CD4-positive, alpha-beta T cell treated with Interleukin-2 at 100 ng/mL for 4 hours (primary cell): ENCODE data around the gene MYO1B.
"Not testable (repeated sequence)": the region's sequence is repeated elsewhere in the genome, so short reads cannot be mapped to it uniquely, and the experiment has no call there.

Experiments
- DNase-seq: peaks from one replicate; pipeline ENCODE4 v3.0.0-alpha.2; 2020; ENCODE audit warnings: low spot score

MYO1B gene

GRCh38 chr2:191405546-191405945, 160.3 kb downstream of the MYO1B start:
- no peak for DNase-seq

DNA sequence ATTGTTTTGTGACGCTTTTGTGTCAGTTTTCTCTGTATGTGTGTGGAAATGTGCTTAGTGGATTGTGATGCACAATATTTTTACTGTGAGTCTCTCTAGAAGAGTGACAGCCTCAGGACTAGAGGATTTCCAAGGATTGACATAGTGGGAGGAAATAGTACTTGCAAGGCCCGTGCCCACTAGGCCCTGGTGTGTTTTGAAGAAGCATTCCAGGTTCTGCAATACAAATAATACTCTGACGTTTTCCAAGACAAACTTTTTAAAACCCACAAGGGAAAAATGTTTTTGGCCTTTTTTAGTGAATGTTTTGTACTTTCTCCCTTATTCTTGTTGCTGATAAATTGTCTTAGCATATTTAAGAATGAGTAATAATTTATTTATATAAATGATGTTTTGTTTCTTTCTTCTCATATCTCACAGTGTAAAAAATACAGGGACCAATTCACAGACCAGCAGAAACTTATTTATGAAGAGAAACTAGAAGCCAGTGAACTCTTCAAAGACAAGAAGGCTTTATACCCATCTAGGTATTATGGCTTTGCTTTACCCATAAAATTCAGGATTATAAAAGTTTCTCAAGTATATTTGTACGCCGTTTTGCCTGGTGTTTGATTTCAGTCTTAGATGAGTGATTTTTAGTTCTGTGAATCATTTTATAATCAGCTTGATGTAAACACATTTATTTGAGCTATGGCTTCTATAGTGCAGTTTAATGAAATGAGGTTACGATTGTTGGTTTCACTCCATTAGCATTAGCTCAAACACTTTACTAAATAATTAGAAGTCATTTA, 165.6 kb downstream of the MYO1B start:
- DNase-seq, result no peak

GRCh38 chr2:191411472-191411871, 166.3 kb downstream of the MYO1B start:
- no peak for DNase-seq

DNA sequence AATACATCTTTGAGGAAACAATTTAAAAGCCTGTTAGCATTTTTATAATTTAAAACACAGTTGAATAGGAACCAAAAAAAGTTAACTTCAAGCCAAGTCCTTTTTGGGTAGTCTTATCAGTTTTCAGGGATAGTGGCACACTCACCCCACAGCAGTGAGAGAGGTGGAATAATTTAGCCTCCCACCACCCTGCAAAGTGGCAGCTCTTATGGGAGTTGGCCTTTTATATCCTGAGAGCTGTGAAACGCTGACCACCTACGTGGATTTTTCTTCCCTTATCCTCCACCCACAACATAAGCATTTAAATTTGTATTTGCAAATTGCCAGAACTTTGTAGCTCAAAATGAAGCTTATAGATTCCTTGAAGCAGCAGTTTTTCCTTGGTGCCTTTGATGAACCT, 167.1 kb downstream of the MYO1B start:
- DNase-seq, result no peak

- no peak for DNase-seq
These were observed 169.9 kb downstream of the MYO1B start for GRCh38 chr2:191415101-191415500.

DNA sequence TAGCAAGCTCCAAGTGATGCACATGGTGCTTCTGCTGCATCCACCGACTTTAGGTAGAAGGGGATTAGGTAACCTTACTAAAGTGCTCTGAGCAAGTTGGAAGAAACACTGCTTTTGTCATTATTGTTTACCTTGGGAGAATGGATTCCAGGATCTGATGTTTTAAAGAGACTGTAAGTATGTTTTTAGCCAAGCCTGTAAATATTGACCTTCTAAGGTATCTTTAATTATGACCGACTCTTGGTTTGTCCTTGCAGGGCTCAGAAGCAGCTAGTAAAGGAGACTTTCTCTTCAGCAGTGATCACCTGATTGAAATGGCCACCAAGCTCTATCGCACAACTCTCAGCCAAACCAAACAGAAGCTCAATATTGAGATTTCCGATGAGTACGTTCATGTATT, 170.7 kb downstream of the MYO1B start:
- no peak for DNase-seq

DNA sequence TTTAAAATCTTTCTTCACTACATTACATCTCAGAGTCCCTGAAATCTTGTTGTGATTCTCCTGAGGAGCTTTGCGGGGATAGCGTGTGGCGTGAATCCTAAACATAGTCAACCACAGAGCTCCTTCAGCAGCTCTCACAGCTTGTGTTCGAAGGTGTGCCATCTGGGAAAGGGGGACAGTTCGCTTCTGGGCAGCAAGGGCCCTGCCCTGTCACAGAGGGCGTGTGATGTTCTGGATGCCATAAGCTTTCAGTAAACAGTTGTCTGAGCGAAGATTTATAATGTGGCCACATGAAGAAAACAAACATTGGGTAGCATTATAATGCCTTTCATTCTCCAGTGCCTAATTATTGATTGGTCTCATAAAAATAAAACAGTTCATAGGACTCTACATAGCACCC, 172.5 kb downstream of the MYO1B start:
- DNase-seq, result no peak

GRCh38 chr2:191421950-191422349, 176.7 kb downstream of the MYO1B start:
- no peak for DNase-seq

GRCh38 chr2:191427031-191427430, 181.8 kb downstream of the MYO1B start:
- no peak for DNase-seq

DNA sequence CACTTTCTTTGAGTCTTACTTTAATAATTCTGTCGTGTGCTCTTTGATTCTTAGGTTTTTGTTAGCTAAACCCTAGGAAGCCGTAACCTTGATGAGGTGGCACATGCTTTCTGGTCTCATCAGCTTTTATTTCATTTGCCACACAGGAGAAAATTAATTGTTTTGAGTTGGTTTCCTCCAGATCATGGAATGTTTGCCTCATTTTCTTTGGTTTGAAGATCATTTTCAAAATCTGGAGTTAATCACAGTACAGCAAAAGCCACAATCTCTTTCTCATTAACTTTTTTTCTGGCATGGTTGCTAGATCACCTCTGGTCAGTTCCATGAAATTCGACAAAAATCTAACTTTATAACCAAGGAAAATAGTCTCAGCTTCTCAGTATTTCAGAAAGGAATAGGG, 182.9 kb downstream of the MYO1B start:
- DNase-seq, result no peak

DNA sequence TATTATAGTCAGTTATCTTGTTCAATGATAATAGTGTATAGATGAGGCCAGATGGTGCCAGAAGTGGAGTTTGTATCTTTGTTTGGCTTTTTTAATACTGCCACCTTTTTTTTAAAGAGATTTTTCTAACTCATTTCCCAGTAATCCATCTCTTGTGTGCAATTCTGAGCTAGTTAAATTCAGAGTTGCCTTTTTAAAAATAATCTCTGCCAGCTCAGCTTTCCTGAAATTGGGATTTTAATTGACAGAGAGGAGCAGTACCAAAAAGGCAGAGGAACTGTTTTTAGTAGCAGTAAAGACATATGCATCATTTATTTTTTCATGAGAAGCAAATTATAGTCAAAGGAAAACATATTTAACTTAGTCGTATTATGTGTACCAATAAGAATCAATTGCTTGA, 185.3 kb downstream of the MYO1B start:
- DNase-seq, result no peak

GRCh38 chr2:191432121-191432520, 186.9 kb downstream of the MYO1B start:
- no peak for DNase-seq

DNA sequence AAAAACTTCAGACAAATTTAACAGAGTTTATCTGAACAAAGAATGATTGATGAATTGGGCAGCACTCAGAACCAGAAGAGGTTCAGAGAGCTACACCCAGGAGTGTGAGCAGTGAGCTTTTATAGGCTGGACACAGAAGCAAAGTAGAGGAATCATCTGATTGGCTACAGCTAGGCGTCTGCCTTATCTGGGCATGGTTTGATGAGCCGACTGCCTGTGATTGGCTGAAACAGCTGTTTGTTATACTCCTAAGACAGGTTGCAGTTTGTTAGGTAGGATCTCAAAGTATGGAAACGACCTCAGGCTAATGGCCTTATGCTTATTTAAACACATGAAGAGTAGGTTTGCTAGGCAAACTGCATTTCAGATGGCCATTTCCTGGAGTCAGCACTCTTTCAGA, 188.9 kb downstream of the MYO1B start:
- DNase-seq, result no peak

- DNase-seq, result no peak
These were observed 189.9 kb downstream of the MYO1B start for GRCh38 chr2:191435141-191435540.

GRCh38 chr2:191436368-191437055, 191.3 kb downstream of the MYO1B start:
- DNase-seq, result no peak

GRCh38 chr2:191439481-191439880, 194.3 kb downstream of the MYO1B start:
- DNase-seq, result no peak

DNA sequence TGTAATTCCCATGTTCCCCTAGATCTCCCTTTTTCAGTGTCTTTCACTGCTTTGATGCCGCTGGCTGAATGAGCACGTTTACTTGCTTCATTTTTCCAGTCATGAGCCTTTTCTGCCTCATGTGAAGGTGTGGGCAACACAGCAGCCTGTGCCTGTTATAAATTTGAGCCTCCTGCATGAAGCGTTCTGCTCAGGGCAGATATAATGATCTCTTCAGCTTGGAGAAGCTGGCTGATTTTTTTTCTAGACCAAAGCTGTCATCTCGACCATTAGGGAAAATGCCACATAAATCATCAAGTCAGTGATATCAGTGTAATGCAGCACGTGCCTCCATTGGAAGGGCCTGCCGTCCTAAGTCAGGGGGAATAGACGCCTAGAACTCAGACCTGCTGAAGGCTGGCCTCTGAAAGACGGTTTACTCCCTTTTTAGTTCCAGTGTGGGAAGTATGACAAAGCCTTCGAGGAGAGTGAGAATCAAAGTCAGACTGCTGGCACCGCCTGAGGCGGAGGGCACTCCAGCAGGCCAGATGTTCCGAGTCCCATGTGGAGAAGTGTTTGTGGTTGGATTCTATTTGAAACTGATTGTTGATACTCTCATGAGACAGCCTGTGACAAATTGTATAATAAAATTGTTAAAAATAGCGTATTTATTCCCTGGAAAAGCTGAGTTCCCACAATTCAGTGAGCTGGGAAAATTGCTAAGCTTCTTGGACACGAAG, 196.5 kb downstream of the MYO1B start:
- no peak for DNase-seq

GRCh38 chr2:191443446-191443845, 198.2 kb downstream of the MYO1B start:
- no peak for DNase-seq

GRCh38 chr2:191446910-191447309, 201.7 kb downstream of the MYO1B start:
- DNase-seq, result no peak

DNA sequence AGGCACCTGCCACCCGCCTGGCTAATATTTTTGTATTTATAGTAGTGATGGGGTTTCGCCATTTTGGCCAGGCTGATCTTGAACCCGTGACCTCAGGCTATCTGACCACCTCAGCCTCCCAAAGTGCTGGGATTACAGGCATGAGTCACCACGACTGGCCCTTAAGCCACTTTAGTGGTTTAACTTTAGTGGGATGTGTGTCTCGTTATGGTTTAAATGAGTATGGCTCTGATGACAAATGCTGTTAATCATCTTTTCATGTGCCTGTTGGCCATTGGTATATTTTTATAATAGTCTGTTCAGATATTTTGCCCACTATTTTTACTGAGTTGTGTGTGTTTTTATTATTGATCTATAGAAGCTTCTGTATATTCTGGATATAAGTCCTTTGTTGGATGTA, 205.9 kb downstream of the MYO1B start:
- no peak for DNase-seq

GRCh38 chr2:191452065-191452464, 206.9 kb downstream of the MYO1B start:
- no peak for DNase-seq

- DNase-seq, result no peak
These were observed 208.6 kb downstream of the MYO1B start for GRCh38 chr2:191453761-191454160.

- DNase-seq, result not testable (repeated sequence)
These were observed 211.3 kb downstream of the MYO1B start for GRCh38 chr2:191456506-191456905.
